Liver (tissue), 9 donors: Measurements from ENCODE around the gene OMA1. TPM values are rescaled to one million over a fixed set of nuclear protein-coding genes. Genes with fewer than 3 reads are reported as not detected.

Experiments used
- DNase-seq: peaks from one replicate; pipeline ENCODE4 v3.0.0-alpha.2; 2017; ENCODE audit warnings: low spot score
- H3K27ac ChIP-seq, 2 donors: one replicate each; pipeline ENCODE4 v1.7.0; 2013; ENCODE audit warnings: inconsistent platforms in 2 of 2, low read length in 2 of 2, control low read depth in 1 of 2, low read depth in 1 of 2, mild to moderate bottlenecking in 1 of 2
- H3K27me3 ChIP-seq, 4 donors: one replicate each; pipeline versions ENCODE4 v1.6.1 to v1.7.0; 2013; ENCODE audit warnings: low read length in 3 of 4, inconsistent platforms in 1 of 4, mild to moderate bottlenecking in 1 of 4, moderate library complexity in 1 of 4; ENCODE audit not compliant: control insufficient read depth in 4 of 4, insufficient read depth in 4 of 4
- H3K36me3 ChIP-seq, 4 donors: one replicate each; pipeline versions ENCODE4 v1.6.1 to v1.7.0; 2013; ENCODE audit warnings: low read length in 3 of 4, mild to moderate bottlenecking in 3 of 4, low read depth in 1 of 4, moderate library complexity in 1 of 4; ENCODE audit not compliant: control insufficient read depth in 4 of 4, insufficient read depth in 3 of 4
- H3K4me1 ChIP-seq, 4 donors: one replicate each; pipeline versions ENCODE4 v1.6.1 to v1.7.0; 2013; ENCODE audit warnings: low read length in 3 of 4, mild to moderate bottlenecking in 3 of 4, moderate library complexity in 1 of 4; ENCODE audit not compliant: control insufficient read depth in 4 of 4, insufficient read depth in 4 of 4
- H3K4me3 ChIP-seq, 3 donors: one replicate each; pipeline versions ENCODE4 v1.6.1 to v1.7.0; 2013; ENCODE audit warnings: low read length in 3 of 3, control low read depth in 1 of 3, low read depth in 1 of 3, mild to moderate bottlenecking in 1 of 3
- H3K9ac ChIP-seq, 2 donors: one replicate each; pipeline ENCODE4 v1.7.0; 2013; ENCODE audit warnings: low read length in 2 of 2, mild to moderate bottlenecking in 2 of 2, moderate library complexity in 2 of 2, control low read depth in 1 of 2, low read depth in 1 of 2
- H3K9me3 ChIP-seq, 4 donors: one replicate each; pipeline versions ENCODE4 v1.6.1 to v1.7.0; 2013; ENCODE audit warnings: low read length in 3 of 4; ENCODE audit not compliant: control insufficient read depth in 4 of 4
- EGR1 ChIP-seq, 2 donors: IDR thresholded peaks; 2 replicates each; pipeline ENCODE4 v1.6.1; 2016 to 2018; ENCODE audit warnings: antibody characterized with exemption in 2 of 2, low read depth in 2 of 2
- FOXA1 ChIP-seq: IDR thresholded peaks from 2 replicates; pipeline ENCODE4 v1.6.1; 2016; ENCODE audit warnings: antibody characterized with exemption
- FOXA2 ChIP-seq: IDR thresholded peaks from 2 replicates; pipeline ENCODE4 v1.6.1; 2016; ENCODE audit warnings: antibody characterized with exemption
- GABPA ChIP-seq, 2 donors: IDR thresholded peaks in 1 of 2; conservative IDR thresholded peaks in 1 of 2; 2 replicates each; pipeline ENCODE4 v1.6.1; 2016; ENCODE audit warnings: antibody characterized with exemption in 2 of 2, mild to moderate bottlenecking in 1 of 2, moderate library complexity in 1 of 2
- HNF4A ChIP-seq, 2 donors: conservative IDR thresholded peaks; 2 replicates each; pipeline ENCODE4 v1.6.1; 2016; ENCODE audit warnings: antibody characterized with exemption in 2 of 2, mild to moderate bottlenecking in 2 of 2
- HNF4G ChIP-seq: IDR thresholded peaks from 2 replicates; pipeline ENCODE4 v1.6.1; 2016; ENCODE audit warnings: antibody characterized with exemption
- JUND ChIP-seq, 2 donors: IDR thresholded peaks; 2 replicates each; pipeline ENCODE4 v1.6.1; 2016; ENCODE audit warnings: antibody characterized with exemption in 2 of 2
- NR2F2 ChIP-seq: IDR thresholded peaks from 2 replicates; pipeline ENCODE4 v1.6.1; 2016; ENCODE audit warnings: antibody characterized with exemption
- RAD21 ChIP-seq, 2 donors: IDR thresholded peaks; 2 replicates each; pipeline ENCODE4 v1.6.1; 2016; ENCODE audit warnings: antibody characterized with exemption in 2 of 2, mild to moderate bottlenecking in 2 of 2
- RXRA ChIP-seq, 2 donors: IDR thresholded peaks; 2 replicates each; pipeline ENCODE4 v1.6.1; 2017 to 2018; ENCODE audit warnings: antibody characterized with exemption in 2 of 2, mild to moderate bottlenecking in 1 of 2
- SP1 ChIP-seq: IDR thresholded peaks from 2 replicates; pipeline ENCODE4 v1.6.1; 2018; ENCODE audit warnings: antibody characterized with exemption, mild to moderate bottlenecking
- TAF1 ChIP-seq: conservative IDR thresholded peaks from 2 replicates; pipeline ENCODE4 v1.6.1; 2016; ENCODE audit warnings: antibody characterized with exemption, mild to moderate bottlenecking
- WGBS: extraction: QIAGEN DNeasy Blood & Tissue Kit; methylation state at CpG from one replicate; pipeline ENCODE4 v1.1.7; 2013; 5-methylcytosine and 5-hydroxymethylcytosine counted together
- polyA plus RNA-seq, 2 donors: library from polyadenylated mRNA; stranded (reverse) in 1 of 2; unstranded in 1 of 2; fragments of 200-250 nt in 1 of 2; fragments of >200 nt in 1 of 2; fragmentation: Nextera tagmentation in 1 of 2; extraction: Ambion mirVana in 1 of 2; gene quantifications; one replicate each; pipeline versions ENCODE4 v1.2.1 to v1.2.3, GENCODE V29; 2013 to 2015
- total RNA-seq, 2 donors: library from RNA; depleted of rRNA; stranded (reverse); fragments of >200 nt; gene quantifications; one replicate each; pipeline ENCODE4 v1.2.3, GENCODE V29; 2014
- TF ChIP-seq, protein P1 (sequence below): IDR thresholded peaks from 2 replicates; pipeline ENCODE4 v1.6.1; 2016; ENCODE audit warnings: antibody characterized with exemption
- TF ChIP-seq, protein P2 (sequence below): IDR thresholded peaks from 2 replicates; pipeline ENCODE4 v1.6.1; 2016; ENCODE audit warnings: antibody characterized with exemption
- TF ChIP-seq, protein P3 (sequence below): fragments of 150-350 bp; IDR thresholded peaks from 2 replicates; pipeline ENCODE4 v1.5.1; 2017; ENCODE audit warnings: improper control_type of control experiment, low read depth, low read length; ENCODE audit not compliant: missing input control
- donor health status: healthy.
- donor health status: healthy.
- donor health status: healthy.
- donor health status: healthy.
- donor health status: healthy.

OMA1 gene
- total and polyA plus RNA-seq, 4 donors = 9.1 to 31.0 (median 16.1) TPM

DNA sequence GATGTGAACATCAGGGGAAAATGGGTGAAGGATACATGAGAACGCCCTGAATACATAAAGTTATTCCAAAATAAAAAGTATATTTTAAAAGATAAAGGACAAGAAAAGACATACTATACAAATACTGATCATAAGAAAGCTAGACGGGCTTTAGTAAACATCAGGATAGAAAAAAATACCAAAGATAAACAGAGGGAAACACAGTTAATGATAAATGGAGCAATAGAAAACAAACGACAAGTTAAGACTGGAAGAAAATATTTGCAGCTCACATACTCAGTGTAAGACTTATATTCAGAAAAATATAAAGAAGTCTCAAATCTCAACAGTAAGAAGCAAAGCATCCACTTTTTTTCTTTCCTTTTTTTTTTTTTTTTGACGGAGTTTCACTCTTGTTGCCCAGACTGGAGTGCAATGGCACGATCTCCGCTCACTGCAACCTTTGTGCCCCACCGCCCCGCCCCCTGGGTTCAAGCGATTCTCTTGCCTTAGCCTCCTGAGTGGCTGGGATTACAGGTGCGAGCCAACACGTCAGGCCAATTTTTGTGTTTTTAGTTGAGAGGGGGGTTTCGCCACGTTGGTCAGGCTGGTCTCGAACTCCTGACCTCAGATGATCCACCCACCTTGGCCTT is 94.8 kb downstream of the OMA1 start:
- TF ChIP-seq HNF4G = peak; percentile 49
- peak; percentile 82 to 85 for TF ChIP-seq HNF4A (conservative IDR thresholded peaks at IDR 0.05)
- peak; percentile 78 for TF ChIP-seq SP1
- TF ChIP-seq RXRA (IDR thresholded peaks at IDR 0.05) = peak; percentile 71 to 79
- TF ChIP-seq GABPA (IDR thresholded peaks at IDR 0.05 in 1 of 2, conservative IDR thresholded peaks at IDR 0.05 in 1 of 2) = no peak
- TF ChIP-seq FOXA2 = peak; percentile 61
- peak in 1 of 2 donors; percentile 38 for TF ChIP-seq RAD21 (IDR thresholded peaks at IDR 0.05)
- peak in 1 of 2 donors; percentile 30 for TF ChIP-seq JUND (IDR thresholded peaks at IDR 0.05)
- TF ChIP-seq, protein P1, sequence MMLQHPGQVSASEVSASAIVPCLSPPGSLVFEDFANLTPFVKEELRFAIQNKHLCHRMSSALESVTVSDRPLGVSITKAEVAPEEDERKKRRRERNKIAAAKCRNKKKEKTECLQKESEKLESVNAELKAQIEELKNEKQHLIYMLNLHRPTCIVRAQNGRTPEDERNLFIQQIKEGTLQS = no peak
- WGBS = 32% methylated on average over 14 of the region's 14 CpGs
- no peaks in the 10 kb centered on the region for H3K27me3 ChIP-seq
- H3K9me3 ChIP-seq = no peaks in the 10 kb centered on the region
- H3K27ac ChIP-seq = peak overlapping the region; percentile 39 to 54
- no peak overlapping the region for H3K4me3 ChIP-seq
- H3K36me3 ChIP-seq = no peaks in the 10 kb centered on the region
- peak overlapping the region in 1 of 2 donors; percentile 42 for H3K9ac ChIP-seq
- DNase-seq = no peak
- peaks cover 3 to 40% (median 36%) of the 10 kb centered on the region in 4 donors for H3K4me1 ChIP-seq

DNA sequence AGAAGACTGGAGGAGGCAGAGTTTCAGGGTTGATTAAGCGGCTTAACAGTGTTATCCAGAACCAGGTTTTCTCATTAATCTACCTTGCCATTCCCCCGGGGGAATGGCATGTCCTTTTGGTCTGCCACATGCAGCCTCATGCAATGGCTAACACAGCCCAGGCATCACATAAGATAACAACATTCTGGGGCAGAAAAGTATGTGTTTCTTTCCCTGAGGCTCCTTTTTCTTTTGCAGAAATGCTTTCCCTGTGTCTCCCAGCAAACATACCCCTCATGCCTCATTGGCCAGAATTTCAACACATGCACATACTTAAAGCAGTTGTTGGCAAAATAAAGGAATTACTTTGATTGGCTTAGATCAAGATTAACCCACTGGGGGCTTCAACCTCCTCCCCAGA is 98.6 kb downstream of the OMA1 start:
- Histone ChIP-seq H3K27me3 (no peaks in the 10 kb centered on the region), H3K36me3 (no peaks in the 10 kb centered on the region), H3K27ac (peak overlapping the region; percentile 77 to 92), H3K9ac (peak overlapping the region in 1 of 2 donors; percentile 46), H3K9me3 (no peaks in the 10 kb centered on the region), H3K4me1 (peaks cover 5 to 45% (median 38%) of the 10 kb centered on the region in 4 donors), H3K4me3 (no peak overlapping the region)
- TF ChIP-seq, protein P2, sequence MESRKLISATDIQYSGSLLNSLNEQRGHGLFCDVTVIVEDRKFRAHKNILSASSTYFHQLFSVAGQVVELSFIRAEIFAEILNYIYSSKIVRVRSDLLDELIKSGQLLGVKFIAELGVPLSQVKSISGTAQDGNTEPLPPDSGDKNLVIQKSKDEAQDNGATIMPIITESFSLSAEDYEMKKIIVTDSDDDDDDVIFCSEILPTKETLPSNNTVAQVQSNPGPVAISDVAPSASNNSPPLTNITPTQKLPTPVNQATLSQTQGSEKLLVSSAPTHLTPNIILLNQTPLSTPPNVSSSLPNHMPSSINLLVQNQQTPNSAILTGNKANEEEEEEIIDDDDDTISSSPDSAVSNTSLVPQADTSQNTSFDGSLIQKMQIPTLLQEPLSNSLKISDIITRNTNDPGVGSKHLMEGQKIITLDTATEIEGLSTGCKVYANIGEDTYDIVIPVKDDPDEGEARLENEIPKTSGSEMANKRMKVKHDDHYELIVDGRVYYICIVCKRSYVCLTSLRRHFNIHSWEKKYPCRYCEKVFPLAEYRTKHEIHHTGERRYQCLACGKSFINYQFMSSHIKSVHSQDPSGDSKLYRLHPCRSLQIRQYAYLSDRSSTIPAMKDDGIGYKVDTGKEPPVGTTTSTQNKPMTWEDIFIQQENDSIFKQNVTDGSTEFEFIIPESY = no peak
- no peak for TF ChIP-seq GABPA (IDR thresholded peaks at IDR 0.05 in 1 of 2, conservative IDR thresholded peaks at IDR 0.05 in 1 of 2)
- TF ChIP-seq, protein P1 = no peak
- TF ChIP-seq FOXA1 = no peak
- TF ChIP-seq, protein P3, sequence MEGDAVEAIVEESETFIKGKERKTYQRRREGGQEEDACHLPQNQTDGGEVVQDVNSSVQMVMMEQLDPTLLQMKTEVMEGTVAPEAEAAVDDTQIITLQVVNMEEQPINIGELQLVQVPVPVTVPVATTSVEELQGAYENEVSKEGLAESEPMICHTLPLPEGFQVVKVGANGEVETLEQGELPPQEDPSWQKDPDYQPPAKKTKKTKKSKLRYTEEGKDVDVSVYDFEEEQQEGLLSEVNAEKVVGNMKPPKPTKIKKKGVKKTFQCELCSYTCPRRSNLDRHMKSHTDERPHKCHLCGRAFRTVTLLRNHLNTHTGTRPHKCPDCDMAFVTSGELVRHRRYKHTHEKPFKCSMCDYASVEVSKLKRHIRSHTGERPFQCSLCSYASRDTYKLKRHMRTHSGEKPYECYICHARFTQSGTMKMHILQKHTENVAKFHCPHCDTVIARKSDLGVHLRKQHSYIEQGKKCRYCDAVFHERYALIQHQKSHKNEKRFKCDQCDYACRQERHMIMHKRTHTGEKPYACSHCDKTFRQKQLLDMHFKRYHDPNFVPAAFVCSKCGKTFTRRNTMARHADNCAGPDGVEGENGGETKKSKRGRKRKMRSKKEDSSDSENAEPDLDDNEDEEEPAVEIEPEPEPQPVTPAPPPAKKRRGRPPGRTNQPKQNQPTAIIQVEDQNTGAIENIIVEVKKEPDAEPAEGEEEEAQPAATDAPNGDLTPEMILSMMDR = no peak
- DNase-seq = no peak
- 40% methylated on average over 2 of the region's 2 CpGs for WGBS

DNA sequence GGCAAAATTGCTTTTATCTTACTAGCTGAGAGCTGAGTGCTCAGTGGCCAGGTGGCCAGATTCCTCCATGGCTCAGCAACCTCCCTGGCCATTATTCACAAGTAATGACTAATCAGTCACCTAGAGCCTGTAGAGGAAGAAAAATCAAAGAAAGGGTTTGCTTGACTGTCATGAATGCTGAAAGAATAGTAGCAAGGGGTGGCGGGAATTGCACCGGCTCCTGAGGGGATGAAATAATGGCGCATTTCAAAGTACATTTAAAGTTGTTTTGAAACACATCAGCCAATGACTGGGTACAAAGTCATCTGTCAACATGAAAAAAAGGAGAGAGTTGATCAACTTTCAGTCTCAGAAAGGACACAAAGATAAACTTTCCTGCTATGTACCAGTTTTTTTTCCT is 99.5 kb downstream of the OMA1 start:
- no peak for DNase-seq
- whole genome bisulfite sequencing = 34% methylated on average over 3 of the region's 3 CpGs
- no peaks in the 10 kb centered on the region for H3K27me3 ChIP-seq
- H3K4me1 ChIP-seq = peaks cover 5 to 42% (median 38%) of the 10 kb centered on the region in 4 donors
- no peaks in the 10 kb centered on the region for H3K36me3 ChIP-seq
- H3K27ac ChIP-seq = peak overlapping the region; percentile 89 to 92
- no peak overlapping the region for H3K9ac ChIP-seq
- H3K9me3 ChIP-seq = no peaks in the 10 kb centered on the region
- no peak overlapping the region for H3K4me3 ChIP-seq
- TF ChIP-seq, protein P1 = no peak
- peak in 1 of 2 donors; percentile 61 for TF ChIP-seq RXRA (IDR thresholded peaks at IDR 0.05)
- TF ChIP-seq HNF4A (conservative IDR thresholded peaks at IDR 0.05) = peak; percentile 80 to 85
- TF ChIP-seq, protein P3 = no peak
- peak in 1 of 2 donors; percentile 17 for TF ChIP-seq RAD21 (IDR thresholded peaks at IDR 0.05)
- TF ChIP-seq GABPA (IDR thresholded peaks at IDR 0.05 in 1 of 2, conservative IDR thresholded peaks at IDR 0.05 in 1 of 2) = no peak
- no peak for TF ChIP-seq TAF1
- TF ChIP-seq NR2F2 = no peak
- TF ChIP-seq EGR1 (IDR thresholded peaks at IDR 0.05; ENCODE audit: low read depth in 2 of 2) = no peak
